HG03175 (cell line): Measurements from ENCODE around the gene LRRC10B.

Source experiments
- ATAC-seq: cut with Tn5 transposase; IDR thresholded peaks from one replicate; pipeline ENCODE4 v1.9.1; 2021; ENCODE audit warnings: mild to moderate bottlenecking, moderate library complexity; ENCODE audit not compliant: unreplicated experiment

Gene LRRC10B

DNA sequence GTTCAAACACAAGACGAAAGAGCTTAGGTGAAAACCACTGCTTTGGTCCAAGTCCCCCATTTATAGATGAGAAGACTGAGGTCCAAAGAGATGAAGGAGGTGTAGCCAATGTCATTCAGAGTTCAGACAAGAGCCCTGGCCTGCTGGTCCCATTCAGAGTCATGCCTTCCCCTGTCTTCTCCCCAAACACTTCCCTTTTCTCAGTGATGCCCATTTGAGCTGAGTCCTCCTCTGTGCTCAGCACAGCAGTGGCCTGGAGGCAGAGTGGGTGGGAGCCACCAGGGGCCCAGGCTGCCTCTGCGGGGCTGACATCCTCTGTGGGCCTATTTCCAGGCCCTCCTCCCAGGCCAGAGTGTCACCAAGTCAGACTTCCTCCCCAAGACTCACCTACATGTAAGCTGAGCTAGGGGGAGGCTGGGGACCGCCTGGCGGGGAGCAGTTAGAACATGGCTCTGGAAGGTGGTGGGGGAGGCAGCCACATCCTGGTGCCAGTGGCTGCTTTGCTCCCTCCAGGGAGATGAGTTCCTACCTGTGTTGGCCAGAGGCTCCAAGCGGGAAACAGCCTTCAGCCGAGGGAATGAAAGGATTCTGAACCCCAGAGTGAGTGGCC is 22.4 kb upstream of the LRRC10B start:
- ATAC-seq: no peak

GRCh38 chr11:61486779-61487178 is 21.8 kb upstream of the LRRC10B start:
- ATAC-seq: no peak

GRCh38 chr11:61487342-61488025 is 21.1 kb upstream of the LRRC10B start:
- ATAC-seq: no peak

DNA sequence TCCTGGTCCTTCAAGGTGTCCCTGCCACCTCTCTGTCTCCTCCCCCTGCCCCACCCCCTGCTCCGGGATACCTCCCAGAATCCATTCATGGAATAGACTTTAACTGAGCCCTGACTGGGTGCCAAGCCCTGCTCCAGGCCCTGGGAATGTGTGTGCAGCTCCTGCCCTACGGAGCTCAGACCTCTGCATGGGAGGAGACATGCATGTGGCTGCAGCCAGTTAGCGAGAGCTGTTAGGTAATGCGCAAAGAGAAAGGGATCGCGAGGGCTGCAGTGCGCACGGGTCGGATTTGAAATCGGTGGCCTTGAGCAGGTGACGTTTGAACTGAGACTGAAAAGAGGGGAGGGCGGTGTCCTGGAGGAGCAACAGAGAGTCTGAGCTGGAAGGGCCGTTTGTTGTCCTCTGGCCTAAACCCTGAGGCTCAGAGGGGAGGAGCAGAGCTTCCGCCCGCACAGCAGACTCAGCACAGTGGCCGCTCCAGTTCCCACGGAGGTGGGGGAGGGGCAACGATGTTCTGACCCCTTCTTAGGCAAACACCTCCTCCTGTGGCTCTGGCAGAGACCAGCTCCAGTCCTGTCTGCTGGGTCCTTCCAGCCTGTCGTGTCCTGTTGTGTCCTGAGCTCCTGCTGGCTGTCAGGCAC is 19.8 kb upstream of the LRRC10B start:
- ATAC-seq: no peak

- no peak for ATAC-seq
These were observed 18.5 kb upstream of the LRRC10B start for GRCh38 chr11:61489833-61490721.

DNA sequence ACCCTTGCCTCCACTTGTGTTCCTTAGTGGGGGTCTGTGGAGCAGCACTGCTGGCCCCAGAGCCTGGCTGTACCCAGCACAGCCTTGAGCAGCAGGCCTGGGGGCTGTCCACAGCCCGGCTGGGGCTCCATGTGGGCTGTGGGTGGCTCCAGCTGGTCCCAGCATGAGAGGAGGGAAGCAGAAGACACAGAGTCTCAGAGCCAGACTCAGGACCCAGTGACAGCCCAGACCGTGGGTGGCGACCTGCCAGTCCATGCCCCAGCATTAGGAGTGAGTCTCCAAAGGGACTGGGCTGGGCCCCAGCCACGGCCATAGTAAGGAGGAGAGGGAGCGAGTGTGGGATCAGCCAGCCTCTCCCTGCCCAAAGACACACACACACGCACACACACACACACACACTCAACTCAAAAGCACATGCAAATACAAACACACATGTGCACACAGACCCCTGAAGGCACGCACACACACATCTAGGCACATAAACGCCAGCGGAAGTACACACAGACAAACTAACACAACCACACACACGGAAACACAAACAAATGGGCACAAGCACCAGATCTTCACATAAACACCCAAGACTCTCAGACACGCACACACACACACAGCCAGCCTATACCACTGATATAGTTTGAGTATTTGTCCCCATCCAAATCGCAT is 16.7 kb upstream of the LRRC10B start:
- no peak for ATAC-seq

- ATAC-seq: no peak
These were observed 14.1 kb upstream of the LRRC10B start for GRCh38 chr11:61494381-61494961.

DNA sequence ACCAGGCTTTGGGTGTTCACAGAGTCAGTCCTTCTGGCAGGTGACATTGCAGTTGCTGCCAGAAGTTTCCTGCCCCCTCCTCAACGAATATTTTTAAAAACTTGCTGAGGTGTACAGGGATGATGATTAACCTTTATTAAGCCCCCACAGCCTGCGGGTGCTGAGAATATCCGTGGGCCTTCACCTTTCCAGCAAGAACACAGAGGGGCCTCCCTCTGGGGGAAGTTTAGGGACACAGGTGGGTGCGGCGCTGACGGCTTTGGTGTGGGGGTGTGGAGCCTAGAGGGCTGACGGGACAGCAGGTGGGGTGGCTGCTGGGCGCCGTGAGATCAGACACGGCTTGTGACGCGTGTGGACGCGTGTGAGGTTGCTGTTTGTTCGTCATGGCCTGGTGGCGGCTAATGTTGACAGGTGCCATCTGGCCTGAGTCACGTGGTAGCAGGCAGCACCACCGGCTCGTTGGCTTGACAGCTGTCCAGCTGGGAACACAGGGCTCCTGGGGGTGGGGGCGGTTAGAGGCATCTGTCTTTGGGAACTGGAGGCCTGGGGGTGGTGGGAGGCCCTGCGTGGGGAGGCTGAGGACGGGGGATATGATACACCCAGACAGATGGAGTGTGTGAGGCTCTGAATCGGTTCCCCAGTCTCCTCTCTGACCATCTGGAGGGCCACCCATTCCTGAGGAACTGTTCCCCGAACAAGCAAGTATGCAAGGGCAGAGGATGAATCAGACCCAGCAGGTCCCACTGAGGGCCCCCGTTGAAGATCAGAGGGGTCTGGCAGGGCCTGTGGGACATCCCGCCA is 12.5 kb upstream of the LRRC10B start:
- no peak for ATAC-seq

GRCh38 chr11:61496602-61497400 is 11.7 kb upstream of the LRRC10B start:
- ATAC-seq: no peak

DNA sequence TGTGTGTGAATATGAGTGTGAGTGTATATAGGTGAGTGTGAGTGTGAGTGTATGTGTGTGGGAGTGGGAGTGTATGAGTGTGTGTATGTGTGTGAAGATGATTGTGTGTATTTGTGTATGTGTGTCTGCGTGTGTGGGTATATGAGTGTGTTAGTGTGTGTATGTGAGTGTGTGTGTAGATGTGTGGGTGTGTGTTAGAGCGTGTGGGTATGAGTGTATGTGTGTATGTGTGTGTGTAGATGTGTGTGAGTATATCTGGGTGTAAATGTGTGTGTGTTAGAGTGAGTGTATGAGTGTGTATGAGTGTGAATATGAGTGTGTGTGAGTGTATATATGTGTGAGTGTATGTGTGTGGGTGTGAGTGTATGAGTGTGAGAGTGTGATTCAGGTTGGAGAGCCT is 11.1 kb upstream of the LRRC10B start:
- ATAC-seq: no peak

- no peak for ATAC-seq
These were observed 10.7 kb upstream of the LRRC10B start for GRCh38 chr11:61497876-61498275.

DNA sequence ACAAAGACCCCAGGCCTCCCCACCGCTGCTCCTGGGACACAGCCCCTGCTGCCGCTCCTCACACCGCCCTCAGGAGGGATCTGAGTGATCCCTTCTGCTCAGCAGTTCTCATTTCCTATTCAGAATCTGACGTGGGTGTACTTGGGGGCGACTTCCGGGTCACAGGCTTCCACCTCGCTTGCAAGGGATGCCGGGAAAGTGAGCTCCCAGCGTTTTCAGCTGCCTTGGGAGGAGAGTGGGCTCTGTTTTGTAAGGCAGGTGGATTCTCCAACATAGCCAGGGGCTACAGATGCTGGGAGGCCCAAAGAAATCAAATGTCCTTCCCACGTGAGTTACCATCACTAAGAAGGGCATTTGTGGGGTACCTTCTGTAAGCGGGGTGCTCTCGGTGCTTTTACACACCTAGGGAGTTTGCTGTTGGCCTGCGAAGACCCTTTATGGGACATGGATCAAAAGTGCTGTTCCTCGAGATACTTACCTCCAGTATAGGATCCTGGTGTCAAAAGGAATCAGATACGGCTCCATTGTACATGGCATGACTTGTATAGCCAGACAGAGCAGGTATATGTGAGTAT is 9.7 kb upstream of the LRRC10B start:
- ATAC-seq: no peak

- no peak for ATAC-seq
These were observed 8.6 kb upstream of the LRRC10B start for GRCh38 chr11:61499816-61500491.

DNA sequence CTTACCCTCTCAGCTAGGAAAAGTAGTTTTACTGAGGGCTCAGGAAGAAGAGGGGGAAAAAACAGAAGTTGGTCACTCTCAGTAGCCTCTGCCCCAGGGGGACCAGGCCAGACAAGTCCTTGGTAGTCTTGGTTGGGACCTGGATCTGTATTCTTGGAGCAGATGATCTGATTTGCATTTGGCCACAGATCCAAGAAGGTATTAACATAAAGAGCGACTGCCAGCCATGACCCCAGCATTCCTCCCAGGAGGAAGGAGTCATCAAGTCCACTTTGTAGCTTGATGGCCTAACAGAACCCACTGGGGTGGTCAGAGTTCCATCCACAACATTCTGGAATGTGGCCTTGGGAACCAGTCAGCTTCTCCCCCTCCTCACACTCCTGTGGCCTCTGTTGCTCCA is 6.0 kb upstream of the LRRC10B start:
- ATAC-seq: no peak

DNA sequence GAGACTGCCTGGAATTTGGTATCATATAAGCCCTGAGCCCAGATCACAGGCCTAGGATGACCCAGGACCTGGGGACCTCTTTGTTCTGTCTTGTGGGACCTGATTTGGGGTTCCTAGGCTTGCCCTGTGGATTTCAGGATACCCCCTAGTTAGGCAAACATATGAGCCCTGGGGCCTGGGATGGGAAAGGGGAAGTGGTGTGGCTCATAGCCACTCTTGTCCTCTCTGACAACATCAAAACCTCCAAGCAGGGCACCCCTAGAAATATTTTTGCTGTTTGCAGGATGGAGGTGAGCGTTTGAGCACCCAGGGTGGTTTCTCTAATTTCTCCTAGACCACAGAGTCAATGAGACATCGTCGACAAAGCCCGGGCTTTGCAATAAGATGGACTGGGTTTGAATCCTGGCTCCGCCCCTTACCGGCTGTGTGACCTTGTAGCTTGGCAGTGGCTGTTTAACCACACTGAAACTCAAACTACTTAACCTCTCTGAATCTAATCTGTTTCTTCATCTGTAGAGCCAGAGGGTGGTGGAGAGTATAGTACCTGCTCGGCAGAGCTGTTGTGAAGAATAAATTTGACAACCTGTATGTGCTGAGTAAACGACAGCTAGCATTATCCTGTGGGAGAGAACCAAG is 5.3 kb upstream of the LRRC10B start:
- no peak for ATAC-seq

- no peak for ATAC-seq
These were observed 3.4 kb upstream of the LRRC10B start for GRCh38 chr11:61505106-61505505.

DNA sequence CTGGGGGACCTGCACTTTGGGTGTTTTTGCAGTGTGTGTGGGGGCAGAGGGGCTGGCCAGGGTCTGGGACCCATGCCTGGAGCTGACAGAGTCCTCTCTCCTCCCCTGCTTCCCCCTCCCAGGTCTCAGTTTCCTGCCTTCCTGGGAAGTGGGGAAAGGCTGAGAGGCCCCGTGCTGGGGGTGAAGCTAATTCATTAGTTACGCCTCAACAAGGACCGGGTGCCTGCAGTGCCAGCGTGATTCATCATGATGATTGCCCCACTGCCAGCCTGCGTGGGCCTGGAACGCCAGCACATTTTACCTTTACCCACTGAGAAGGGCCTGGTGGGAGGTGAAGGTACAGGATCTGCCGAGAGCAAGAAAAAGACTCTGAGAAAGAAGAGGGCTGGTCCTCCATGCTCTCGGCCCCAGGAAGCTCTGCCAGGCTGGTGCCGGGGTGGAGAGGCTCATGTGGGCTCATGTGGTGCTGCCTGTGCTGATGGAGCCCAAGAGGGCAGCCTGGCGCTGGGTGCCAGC is 2.9 kb upstream of the LRRC10B start:
- ATAC-seq: no peak
